GM12878 (cell line): ENCODE results near the gene ST6GALNAC3. TPM values are rescaled to one million over a fixed set of nuclear protein-coding genes. Genes with fewer than 3 reads are reported as not detected.

ENCODE experiments used
- ATAC-seq: fragments of 200-7000 bp; cut with Tn5 transposase; 3 replicates; pipeline ENCODE4 v1.9.1; 2020; ENCODE audit warnings: mild to moderate bottlenecking, moderate library complexity
- BruUV-seq: library from RNA; stranded (reverse); fragments of 400-500 nt; replicated peaks from 2 replicates; lab custom pipeline; 2021; lab: Mats Ljungman, UMichigan
- CTCF ChIA-PET: fragments of 300-600 bp; sonication (Branson Sonifier 250); formaldehyde crosslinking; extraction: SDS; loops from one replicate; lab custom pipeline; 2021; ENCODE audit warnings: inconsistent platforms; lab: Yijun Ruan, JAX
- POLR2A ChIA-PET: fragments of 350-600 bp; formaldehyde crosslinking; extraction: SDS; loops from one replicate; lab custom pipeline; 2021; ENCODE audit warnings: inconsistent platforms; lab: Charles Lee
- RAD21 ChIA-PET: fragments of 300-600 bp; sonication (Branson Sonifier 250); formaldehyde crosslinking; loops from one replicate; lab custom pipeline; 2023; ENCODE audit warnings: antibody characterized with exemption; ENCODE audit not compliant: unreplicated experiment; lab: Charles Lee
- SMC1A ChIA-PET: fragments of 300-600 bp; sonication (Branson Sonifier 250); formaldehyde crosslinking; loops from one replicate; lab custom pipeline; 2023; ENCODE audit not compliant: unreplicated experiment, uncharacterized antibody; lab: Charles Lee
- DNase-seq: peaks from one replicate; pipeline ENCODE4 v3.0.0-alpha.2; 2011; ENCODE audit warnings: low read depth, low spot score
- FAIRE-seq: peaks from 3 replicates; lab custom pipeline; 2011; peaks lifted over from hg19 to GRCh38; lab: Jason Lieb, UNC
- H2AFZ ChIP-seq: 2 replicates; pipeline ENCODE4 v1.6.0; 2011; ENCODE audit warnings: low read depth, low read length, control low read depth; ENCODE audit not compliant: control insufficient read depth
- H3K27ac ChIP-seq: 2 replicates; pipeline ENCODE4 v1.5.1; 2011; ENCODE audit warnings: control low read depth; ENCODE audit not compliant: control insufficient read depth, insufficient read depth
- H3K27me3 ChIP-seq, 2 experiments: replicated peaks in 1 of 2; 2 replicates each; pipeline versions ENCODE4 v1.6.0 to v1.6.1; 2011; ENCODE audit warnings: low read length in 1 of 2; ENCODE audit not compliant: control insufficient read depth in 2 of 2, insufficient read depth in 2 of 2
- H3K36me3 ChIP-seq, 2 experiments: 2 replicates each; pipeline ENCODE4 v1.5.1; 2011; ENCODE audit warnings: low read length in 1 of 2; ENCODE audit not compliant: control insufficient read depth in 2 of 2, insufficient read depth in 2 of 2
- H3K4me1 ChIP-seq: 2 replicates; pipeline ENCODE4 v1.6.1; 2011; ENCODE audit warnings: mild to moderate bottlenecking, low read length, moderate library complexity, mixed read lengths; ENCODE audit not compliant: control insufficient read depth, insufficient read depth
- H3K4me2 ChIP-seq: 2 replicates; pipeline ENCODE4 v1.6.0; 2011; ENCODE audit warnings: control low read depth; ENCODE audit not compliant: control insufficient read depth, insufficient read depth
- H3K4me3 ChIP-seq: fragments of 200-600 bp; sonication (generic); 2 replicates; pipeline ENCODE4 v1.5.1; 2016
- H3K79me2 ChIP-seq: 2 replicates; pipeline ENCODE4 v1.6.0; 2011; ENCODE audit warnings: low read length; ENCODE audit not compliant: control insufficient read depth, insufficient read depth
- H3K9ac ChIP-seq: 2 replicates; pipeline ENCODE4 v1.8.0; 2011; ENCODE audit warnings: low read length, control low read depth, mixed read lengths; ENCODE audit not compliant: control insufficient read depth, insufficient read depth
- H3K9me3 ChIP-seq: replicated peaks from 3 replicates; pipeline ENCODE4 v1.5.1; 2011; ENCODE audit warnings: mild to moderate bottlenecking, low read length; ENCODE audit not compliant: control insufficient read depth, insufficient read depth
- H4K20me1 ChIP-seq: 2 replicates; pipeline ENCODE4 v1.6.0; 2011; ENCODE audit not compliant: control insufficient read depth, insufficient read depth
- BACH1 ChIP-seq: fragments of 450-650 bp; IDR thresholded peaks from 2 replicates; pipeline ENCODE4 v1.6.1; 2017; ENCODE audit warnings: mild to moderate bottlenecking, borderline replicate concordance
- CREM ChIP-seq: IDR thresholded peaks from 2 replicates; pipeline ENCODE4 v1.6.1; 2014; ENCODE audit warnings: antibody characterized with exemption, low read depth
- FOXM1 ChIP-seq: IDR thresholded peaks from 2 replicates; pipeline ENCODE4 v1.6.1; 2012; ENCODE audit warnings: low read depth, mild to moderate bottlenecking, inconsistent platforms, low read length, moderate library complexity
- GATAD2B ChIP-seq: fragments of 450-650 bp; conservative IDR thresholded peaks from 2 replicates; pipeline ENCODE4 v1.6.1; 2017; ENCODE audit warnings: low read depth, mild to moderate bottlenecking, moderate library complexity
- KLF5 ChIP-seq: fragments of 450-650 bp; IDR thresholded peaks from 2 replicates; pipeline ENCODE4 v1.6.1; 2014; ENCODE audit warnings: mild to moderate bottlenecking; ENCODE audit not compliant: partially characterized antibody
- MYB ChIP-seq: fragments of 150-350 bp; IDR thresholded peaks from 2 replicates; pipeline ENCODE4 v1.6.1; 2014; ENCODE audit warnings: mild to moderate bottlenecking, low read depth, low read length, borderline replicate concordance
- NR2C1 ChIP-seq: fragments of 450-650 bp; IDR thresholded peaks from 2 replicates; pipeline ENCODE4 v1.6.1; 2017; ENCODE audit warnings: antibody characterized with exemption, mild to moderate bottlenecking, moderate library complexity
- PAX5 ChIP-seq: IDR thresholded peaks from 2 replicates; pipeline ENCODE4 v1.6.1; 2011; ENCODE audit warnings: low read depth, low read length, borderline replicate concordance
- SMARCA5 ChIP-seq: fragments of 450-650 bp; IDR thresholded peaks from 2 replicates; pipeline ENCODE4 v1.6.1; 2017; ENCODE audit warnings: mild to moderate bottlenecking
- STAT3 ChIP-seq: IDR thresholded peaks from 2 replicates; pipeline ENCODE4 v1.6.1; 2011; ENCODE audit warnings: low read depth, low read length, improper control_type of control experiment
- WGBS: methylation state at CpG from one replicate; pipeline ENCODE4 v1.1.6; 2016; ENCODE audit warnings: low lambda C conversion rate; ENCODE audit not compliant: insufficient replicate concordance, insufficient coverage; ENCODE audit errors: missing lambda C conversion rate; 5-methylcytosine and 5-hydroxymethylcytosine counted together
- in situ Hi-C: fragments of 300-500 bp; cut with MboI; formaldehyde crosslinking; loops from 9 replicates; pipeline ENCODE4 v1.14.3; 2018; ENCODE audit warnings: mixed read lengths
- intact Hi-C: fragments of 100-400 bp; cut with micrococcal nuclease; formaldehyde crosslinking; loops from one replicate; pipeline ENCODE4 v1.14.2; 2022; ENCODE audit not compliant: unreplicated experiment
- polyA plus RNA-seq, 11 experiments: library from polyadenylated mRNA; depleted of rRNA in 4 of 11; unstranded in 6 of 11; stranded (reverse) in 5 of 11; fragments of >200 nt; fragmentation: Nextera tagmentation in 4 of 11; fragmentation: Illumina TruSeq in 1 of 11; extraction: Ambion mirVana in 4 of 11; extraction: Trizol in 1 of 11; gene quantifications; 1 replicate in 1 of 11; 2 replicates in 10 of 11; pipeline versions ENCODE4 v1.2.1 to v1.2.3, GENCODE V29; 2011 to 2016; ENCODE audit warnings: inconsistent platforms in 2 of 11, missing spikeins in 2 of 11, low read depth in 1 of 11
- total RNA-seq, 4 experiments: library from RNA; depleted of rRNA in 3 of 4; stranded (reverse); fragments of >200 nt in 3 of 4; fragmentation: Illumina TruSeq in 1 of 4; extraction: Trizol in 1 of 4; gene quantifications; 2 replicates each; pipeline versions ENCODE4 v1.2.1 to v1.2.3, GENCODE V29; 2013 to 2021
- TF ChIP-seq, protein P1 (sequence below): fragments of 450-650 bp; IDR thresholded peaks from 2 replicates; pipeline ENCODE4 v1.6.1; 2014; ENCODE audit warnings: mild to moderate bottlenecking
- TF ChIP-seq, protein P2 (sequence below): fragments of 450-650 bp; formaldehyde crosslinking; IDR thresholded peaks from 2 replicates; pipeline ENCODE4 v1.5.0; 2022; ENCODE audit warnings: mild to moderate bottlenecking, missing genetic modification characterization
- TF ChIP-seq, protein P3 (sequence below): IDR thresholded peaks from 2 replicates; pipeline ENCODE4 v1.6.1; 2011; ENCODE audit warnings: borderline replicate concordance, low read depth, mild to moderate bottlenecking, moderate library complexity, mixed read lengths, low read length; ENCODE audit not compliant: insufficient read depth; ENCODE audit errors: extremely low read length

Gene ST6GALNAC3
- total and polyA plus RNA-seq, 10 of the 15 experiments (the other 5 are each of a cell fraction or from before 2014, with no cell fraction given), result 0.04 to 0.68 (median 0.18) TPM; not detected in 3

DNA sequence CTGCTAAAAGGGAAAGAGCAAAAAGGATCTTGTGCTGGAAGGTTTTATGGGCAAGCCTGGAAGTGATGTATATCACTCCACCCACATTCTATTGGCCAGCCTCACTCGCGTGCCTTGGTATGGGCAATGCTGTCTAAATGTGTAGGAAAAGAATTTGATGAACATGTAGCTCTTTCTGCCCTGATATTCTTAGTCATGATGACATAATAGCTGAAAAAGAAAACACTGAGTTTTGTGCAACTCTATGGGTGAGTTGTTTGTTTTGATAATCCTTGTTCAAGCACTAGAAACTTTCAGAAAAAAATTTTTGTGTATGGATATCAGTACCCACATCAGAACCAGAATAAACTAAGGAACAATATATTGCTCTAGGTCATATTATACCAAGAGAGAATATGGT, 561.2 kb downstream of the ST6GALNAC3 start:
- no peak for TF ChIP-seq FOXM1
- no peak for TF ChIP-seq MYB
- TF ChIP-seq, protein P1, sequence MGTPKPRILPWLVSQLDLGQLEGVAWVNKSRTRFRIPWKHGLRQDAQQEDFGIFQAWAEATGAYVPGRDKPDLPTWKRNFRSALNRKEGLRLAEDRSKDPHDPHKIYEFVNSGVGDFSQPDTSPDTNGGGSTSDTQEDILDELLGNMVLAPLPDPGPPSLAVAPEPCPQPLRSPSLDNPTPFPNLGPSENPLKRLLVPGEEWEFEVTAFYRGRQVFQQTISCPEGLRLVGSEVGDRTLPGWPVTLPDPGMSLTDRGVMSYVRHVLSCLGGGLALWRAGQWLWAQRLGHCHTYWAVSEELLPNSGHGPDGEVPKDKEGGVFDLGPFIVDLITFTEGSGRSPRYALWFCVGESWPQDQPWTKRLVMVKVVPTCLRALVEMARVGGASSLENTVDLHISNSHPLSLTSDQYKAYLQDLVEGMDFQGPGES, result no peak
- TF ChIP-seq, protein P2, sequence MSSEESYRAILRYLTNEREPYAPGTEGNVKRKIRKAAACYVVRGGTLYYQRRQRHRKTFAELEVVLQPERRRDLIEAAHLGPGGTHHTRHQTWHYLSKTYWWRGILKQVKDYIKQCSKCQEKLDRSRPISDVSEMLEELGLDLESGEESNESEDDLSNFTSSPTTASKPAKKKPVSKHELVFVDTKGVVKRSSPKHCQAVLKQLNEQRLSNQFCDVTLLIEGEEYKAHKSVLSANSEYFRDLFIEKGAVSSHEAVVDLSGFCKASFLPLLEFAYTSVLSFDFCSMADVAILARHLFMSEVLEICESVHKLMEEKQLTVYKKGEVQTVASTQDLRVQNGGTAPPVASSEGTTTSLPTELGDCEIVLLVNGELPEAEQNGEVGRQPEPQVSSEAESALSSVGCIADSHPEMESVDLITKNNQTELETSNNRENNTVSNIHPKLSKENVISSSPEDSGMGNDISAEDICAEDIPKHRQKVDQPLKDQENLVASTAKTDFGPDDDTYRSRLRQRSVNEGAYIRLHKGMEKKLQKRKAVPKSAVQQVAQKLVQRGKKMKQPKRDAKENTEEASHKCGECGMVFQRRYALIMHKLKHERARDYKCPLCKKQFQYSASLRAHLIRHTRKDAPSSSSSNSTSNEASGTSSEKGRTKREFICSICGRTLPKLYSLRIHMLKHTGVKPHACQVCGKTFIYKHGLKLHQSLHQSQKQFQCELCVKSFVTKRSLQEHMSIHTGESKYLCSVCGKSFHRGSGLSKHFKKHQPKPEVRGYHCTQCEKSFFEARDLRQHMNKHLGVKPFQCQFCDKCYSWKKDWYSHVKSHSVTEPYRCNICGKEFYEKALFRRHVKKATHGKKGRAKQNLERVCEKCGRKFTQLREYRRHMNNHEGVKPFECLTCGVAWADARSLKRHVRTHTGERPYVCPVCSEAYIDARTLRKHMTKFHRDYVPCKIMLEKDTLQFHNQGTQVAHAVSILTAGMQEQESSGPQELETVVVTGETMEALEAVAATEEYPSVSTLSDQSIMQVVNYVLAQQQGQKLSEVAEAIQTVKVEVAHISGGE (CRISPR knock-in tag), result no peak
- TF ChIP-seq SMARCA5, result no peak
- no peak for TF ChIP-seq CREM
- no peak for TF ChIP-seq GATAD2B
- TF ChIP-seq NR2C1, result no peak
- no peak for TF ChIP-seq STAT3
- TF ChIP-seq KLF5, result no peak
- no peak for TF ChIP-seq BACH1
- TF ChIP-seq, protein P3, sequence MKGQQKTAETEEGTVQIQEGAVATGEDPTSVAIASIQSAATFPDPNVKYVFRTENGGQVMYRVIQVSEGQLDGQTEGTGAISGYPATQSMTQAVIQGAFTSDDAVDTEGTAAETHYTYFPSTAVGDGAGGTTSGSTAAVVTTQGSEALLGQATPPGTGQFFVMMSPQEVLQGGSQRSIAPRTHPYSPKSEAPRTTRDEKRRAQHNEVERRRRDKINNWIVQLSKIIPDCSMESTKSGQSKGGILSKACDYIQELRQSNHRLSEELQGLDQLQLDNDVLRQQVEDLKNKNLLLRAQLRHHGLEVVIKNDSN, result no peak
- no peak for TF ChIP-seq PAX5
- ChIA-PET RAD21 (no interaction called here), POLR2A (no interaction called here), SMC1A (interaction anchor here (1.1 to 2.2 kb wide), 3 partner anchors 9 to 14 kb away, joined by 3 to 11 read pairs (median 3); no protein-coding TSS in a partner anchor), CTCF (no interaction called here)
- WGBS, result 43% methylated on average over 2 of the region's 2 CpGs
- ATAC-seq (no peak), FAIRE-seq (no peak), DNase-seq (no peak)
- intact Hi-C loops, result no loop called here
- no peaks in the 10 kb centered on the region for H4K20me1 ChIP-seq
- H3K27me3 ChIP-seq, result no peaks in the 10 kb centered on the region
- no peak overlapping the region for H3K4me3 ChIP-seq
- no peaks in the 10 kb centered on the region for H3K36me3 ChIP-seq
- no peaks in the 10 kb centered on the region for H3K79me2 ChIP-seq
- H3K27ac ChIP-seq, result no peak overlapping the region
- no peak overlapping the region for H3K4me2 ChIP-seq
- H3K9ac ChIP-seq, result no peak overlapping the region
- no peaks in the 10 kb centered on the region for H3K4me1 ChIP-seq
- no peaks in the 10 kb centered on the region for H3K9me3 ChIP-seq
- no peak overlapping the region for H2AFZ ChIP-seq
- in situ Hi-C loops, result no loop called here
- BruUV-seq, result no TSS peak
